Cortex of kidney (tissue), 1 donor: ENCODE data around the gene NOD2.

Experiments used
- DNase-seq: peaks from one replicate; lab custom pipeline; 2025; lab: John Stamatoyannopoulos, UW

NOD2 gene

GRCh38 chr16:50717494-50717893 is 24.1 kb downstream of the NOD2 start:
- DNase-seq: no peak

GRCh38 chr16:50718061-50718760 is 24.8 kb downstream of the NOD2 start:
- DNase-seq: no peak

DNA sequence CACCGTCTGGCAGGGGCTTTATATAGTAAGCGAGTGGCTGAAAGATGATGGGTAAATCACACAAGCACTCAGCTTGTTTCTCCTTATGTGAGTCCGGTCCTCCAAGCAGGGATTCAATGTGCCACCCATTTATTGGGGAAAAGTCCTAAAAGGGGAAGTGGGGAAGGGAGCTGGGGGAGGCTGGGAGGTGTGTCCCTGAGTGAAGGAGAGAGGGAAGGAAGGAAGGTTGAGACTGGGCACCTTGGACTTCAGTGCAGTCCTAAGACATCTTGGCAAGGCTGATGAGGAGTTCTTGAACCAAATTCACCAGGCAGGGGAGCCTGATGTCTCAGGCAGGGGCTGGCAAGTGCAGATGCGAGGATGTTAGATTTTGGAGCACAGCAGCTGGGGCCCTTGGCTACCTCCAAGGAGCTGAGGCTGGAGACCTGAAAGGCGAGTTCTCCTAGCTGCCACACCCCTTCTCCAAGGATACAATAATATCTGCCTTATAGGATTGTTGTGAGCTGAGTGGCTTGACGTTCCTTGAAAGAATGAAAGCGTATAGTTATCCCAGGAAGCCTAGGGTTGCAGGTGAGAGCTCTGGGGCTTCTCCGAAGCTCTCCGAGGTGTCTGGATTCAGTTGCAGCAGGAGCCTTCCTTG is 25.5 kb downstream of the NOD2 start:
- no peak for DNase-seq

DNA sequence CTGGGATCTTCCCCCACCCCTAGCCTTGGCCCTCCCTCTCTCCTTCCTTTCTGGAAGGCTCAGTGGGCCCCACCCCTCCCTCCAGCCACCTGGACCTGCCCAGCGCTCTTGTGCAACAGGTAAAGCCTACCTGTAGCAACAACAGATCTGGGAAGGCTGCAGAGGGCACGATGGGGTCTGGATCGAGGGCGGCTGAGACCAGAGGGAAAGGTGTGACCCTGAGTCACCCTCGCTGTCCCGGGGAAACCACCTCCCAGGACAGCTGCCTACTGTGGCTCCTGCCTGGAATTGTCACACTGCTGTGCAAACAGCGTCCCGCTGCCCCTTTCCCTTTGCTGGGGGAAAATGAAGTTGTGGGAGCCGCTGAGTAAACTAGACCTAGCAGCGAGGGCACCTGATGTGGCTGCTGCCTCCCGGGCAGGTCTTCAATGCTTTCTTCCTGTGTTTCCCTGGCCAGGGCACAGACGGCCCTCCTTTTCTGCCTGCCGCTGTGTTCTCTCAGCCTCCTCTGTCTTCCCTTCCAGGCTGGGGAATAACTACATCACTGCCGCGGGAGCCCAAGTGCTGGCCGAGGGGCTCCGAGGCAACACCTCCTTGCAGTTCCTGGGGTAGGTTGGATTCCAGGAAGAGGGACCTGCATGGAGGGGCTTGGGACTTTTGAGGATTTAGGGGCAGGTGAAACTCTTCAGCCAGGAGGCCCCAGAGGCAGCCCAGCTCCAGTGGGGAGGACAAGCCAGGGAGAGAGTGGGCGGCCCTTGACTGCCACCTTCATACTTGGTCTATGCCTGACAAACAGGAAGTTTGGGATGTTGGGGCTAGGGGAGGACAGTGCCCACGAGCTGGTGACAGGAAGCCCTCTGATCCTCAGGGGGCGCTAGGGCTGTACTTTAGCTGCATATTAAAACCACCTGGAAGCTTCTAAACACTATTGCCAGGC is 26.3 kb downstream of the NOD2 start:
- no peak for DNase-seq

GRCh38 chr16:50721549-50722404 is 28.4 kb downstream of the NOD2 start:
- no peak for DNase-seq

DNA sequence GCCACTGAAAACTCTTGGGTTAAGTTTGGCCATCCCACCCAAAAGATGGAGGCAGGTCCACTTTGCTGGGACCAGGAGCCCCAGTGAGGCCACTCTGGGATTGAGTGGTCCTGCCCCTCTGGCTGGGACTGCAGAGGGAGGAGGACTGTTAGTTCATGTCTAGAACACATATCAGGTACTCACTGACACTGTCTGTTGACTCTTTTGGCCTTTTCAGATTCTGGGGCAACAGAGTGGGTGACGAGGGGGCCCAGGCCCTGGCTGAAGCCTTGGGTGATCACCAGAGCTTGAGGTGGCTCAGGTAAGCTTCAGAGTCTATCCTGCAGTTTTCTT is 29.0 kb downstream of the NOD2 start:
- no peak for DNase-seq

DNA sequence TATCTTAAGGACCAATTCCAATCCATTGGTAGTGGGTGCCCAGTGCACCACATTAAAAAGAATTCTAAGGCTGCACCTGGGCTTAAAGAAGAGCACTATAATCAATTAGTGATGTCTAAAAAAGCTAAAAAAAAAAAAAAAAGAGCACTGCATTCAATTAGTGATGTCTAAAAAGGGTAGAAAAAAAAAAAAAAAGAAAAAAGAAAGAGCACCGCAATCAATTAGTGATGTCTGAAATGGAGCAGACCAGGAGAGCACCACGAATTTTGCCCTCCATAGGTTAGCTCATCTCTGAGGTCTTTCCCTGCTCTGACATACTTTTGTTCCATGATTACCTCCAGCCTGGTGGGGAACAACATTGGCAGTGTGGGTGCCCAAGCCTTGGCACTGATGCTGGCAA is 29.6 kb downstream of the NOD2 start:
- DNase-seq: no peak

- DNase-seq: no peak
Observed at GRCh38 chr16:50724306-50724705, 30.9 kb downstream of the NOD2 start.

DNA sequence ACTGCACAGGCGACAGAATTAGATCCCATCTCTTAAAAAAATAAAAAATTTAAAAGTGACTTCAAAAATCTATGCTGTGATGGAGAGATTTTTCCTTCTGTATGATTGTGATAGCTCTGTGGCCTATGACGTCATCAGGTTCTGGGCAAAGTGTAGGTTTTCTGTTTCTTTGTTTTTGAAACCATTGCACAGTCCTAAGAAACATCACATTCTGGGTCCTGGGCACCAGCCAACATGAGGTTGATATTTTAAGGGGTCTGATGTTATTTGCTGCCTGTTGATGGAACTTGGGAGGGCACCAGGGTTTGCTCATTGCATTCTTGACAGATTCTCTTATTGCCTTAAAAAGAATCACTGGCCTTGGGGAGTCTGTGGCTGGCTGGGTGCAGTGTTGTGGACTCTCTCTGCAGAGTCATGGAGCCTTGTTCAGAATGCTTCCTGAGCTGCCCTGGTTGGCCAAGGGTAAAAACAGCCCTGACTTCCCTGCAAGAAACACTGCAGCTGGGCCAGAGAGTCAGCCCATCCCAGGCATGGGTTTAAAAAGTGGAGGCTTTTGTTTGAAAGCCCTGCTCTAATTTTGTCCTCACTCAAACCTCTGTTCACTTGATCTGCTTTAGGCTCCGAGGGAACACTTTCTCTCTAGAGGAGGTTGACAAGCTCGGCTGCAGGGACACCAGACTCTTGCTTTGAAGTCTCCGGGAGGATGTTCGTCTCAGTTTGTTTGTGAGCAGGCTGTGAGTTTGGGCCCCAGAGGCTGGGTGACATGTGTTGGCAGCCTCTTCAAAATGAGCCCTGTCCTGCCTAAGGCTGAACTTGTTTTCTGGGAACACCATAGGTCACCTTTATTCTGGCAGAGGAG is 38.0 kb downstream of the NOD2 start:
- DNase-seq: no peak

DNA sequence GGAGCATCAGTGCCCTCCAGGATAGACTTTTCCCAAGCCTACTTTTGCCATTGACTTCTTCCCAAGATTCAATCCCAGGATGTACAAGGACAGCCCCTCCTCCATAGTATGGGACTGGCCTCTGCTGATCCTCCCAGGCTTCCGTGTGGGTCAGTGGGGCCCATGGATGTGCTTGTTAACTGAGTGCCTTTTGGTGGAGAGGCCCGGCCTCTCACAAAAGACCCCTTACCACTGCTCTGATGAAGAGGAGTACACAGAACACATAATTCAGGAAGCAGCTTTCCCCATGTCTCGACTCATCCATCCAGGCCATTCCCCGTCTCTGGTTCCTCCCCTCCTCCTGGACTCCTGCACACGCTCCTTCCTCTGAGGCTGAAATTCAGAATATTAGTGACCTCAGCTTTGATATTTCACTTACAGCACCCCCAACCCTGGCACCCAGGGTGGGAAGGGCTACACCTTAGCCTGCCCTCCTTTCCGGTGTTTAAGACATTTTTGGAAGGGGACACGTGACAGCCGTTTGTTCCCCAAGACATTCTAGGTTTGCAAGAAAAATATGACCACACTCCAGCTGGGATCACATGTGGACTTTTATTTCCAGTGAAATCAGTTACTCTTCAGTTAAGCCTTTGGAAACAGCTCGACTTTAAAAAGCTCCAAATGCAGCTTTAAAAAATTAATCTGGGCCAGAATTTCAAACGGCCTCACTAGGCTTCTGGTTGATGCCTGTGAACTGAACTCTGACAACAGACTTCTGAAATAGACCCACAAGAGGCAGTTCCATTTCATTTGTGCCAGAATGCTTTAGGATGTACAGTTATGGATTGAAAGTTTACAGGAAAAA is 38.8 kb downstream of the NOD2 start:
- DNase-seq: no peak

DNA sequence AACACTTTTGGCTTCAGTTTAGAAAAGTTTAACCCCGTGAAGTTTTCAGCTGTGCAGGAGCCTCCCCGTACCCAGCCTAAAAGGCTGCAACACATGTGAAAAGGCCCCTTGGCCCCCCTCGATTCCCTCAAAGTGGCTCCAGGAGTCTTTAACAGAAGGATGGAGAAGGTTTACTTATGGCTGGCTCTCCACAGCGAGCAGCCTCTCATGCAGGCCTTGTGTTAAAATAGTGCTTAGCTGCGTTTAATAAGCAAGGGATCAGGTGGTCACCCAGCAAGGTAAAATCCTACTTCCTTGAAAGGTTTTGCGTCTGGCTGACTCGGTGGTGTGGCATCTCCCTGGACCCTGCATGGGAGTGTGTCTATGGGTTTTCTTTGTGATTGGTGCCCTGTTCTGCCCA is 40.1 kb downstream of the NOD2 start:
- no peak for DNase-seq

GRCh38 chr16:50735629-50736122 is 42.3 kb downstream of the NOD2 start:
- DNase-seq: no peak

DNA sequence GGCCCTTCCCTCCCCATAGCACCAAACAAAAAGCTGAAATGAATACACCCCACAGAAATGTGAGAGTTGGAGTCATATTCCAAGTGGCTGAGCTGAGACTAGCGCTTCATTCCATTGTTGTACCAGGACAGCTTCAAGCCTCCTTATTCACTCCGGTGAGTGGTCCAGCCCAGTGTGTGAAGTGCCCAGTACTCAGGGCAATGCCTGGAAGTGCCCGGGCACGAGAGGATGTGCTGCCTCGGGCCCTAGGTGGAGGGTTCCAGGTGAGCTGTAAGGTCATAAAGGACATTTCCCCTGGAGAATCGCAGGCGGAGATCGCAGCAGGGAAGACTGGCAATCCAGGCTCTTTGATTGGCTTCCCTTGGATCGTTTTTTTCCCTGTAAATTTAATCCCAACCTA is 43.0 kb downstream of the NOD2 start:
- no peak for DNase-seq

- no peak for DNase-seq
Observed at GRCh38 chr16:50737420-50737959, 44.1 kb downstream of the NOD2 start.

GRCh38 chr16:50739031-50739430 is 45.6 kb downstream of the NOD2 start:
- no peak for DNase-seq

DNA sequence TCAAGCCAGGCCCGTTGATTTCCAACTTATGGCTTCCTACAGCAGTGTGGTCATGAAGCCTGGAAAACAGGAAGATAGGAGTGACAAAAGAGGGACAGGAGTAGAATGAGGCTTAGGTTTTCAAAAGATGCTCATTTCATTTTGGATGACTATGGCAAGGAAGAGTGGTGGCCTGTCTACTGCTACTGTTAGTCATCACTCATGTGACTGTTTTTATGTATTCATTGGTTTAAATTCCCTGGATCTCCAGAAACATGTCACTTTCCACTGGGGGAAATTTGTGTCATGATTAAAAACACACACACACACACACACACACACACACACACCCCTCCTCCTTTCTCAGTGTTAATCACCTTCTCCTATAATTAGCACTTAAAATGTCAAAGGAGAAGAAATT is 47.3 kb downstream of the NOD2 start:
- DNase-seq: no peak

GRCh38 chr16:50741225-50741780 is 47.9 kb downstream of the NOD2 start:
- DNase-seq: no peak

GRCh38 chr16:50741781-50742575 is 48.6 kb downstream of the NOD2 start, which contains the start of gene CYLD:
CYLD (plus strand) TSS chr16:50742086; CDS start chr16:50749699, 7,613 bp downstream.
- peak; percentile 92 for DNase-seq
